Neural cell (in vitro differentiated cells): Measurements from ENCODE around the gene AVL9.

Experiments used
- CTCF ChIP-seq: fragments of 450-650 bp; IDR thresholded peaks from 2 replicates; pipeline ENCODE4 v1.5.1; 2014; ENCODE audit warnings: antibody characterized with exemption, mild to moderate bottlenecking, moderate library complexity; ENCODE audit not compliant: poor library complexity, severe bottlenecking
- EZH2 ChIP-seq: fragments of 200-600, 300-800 bp; shearing (Covaris generic), sonication (generic); IDR thresholded peaks from 2 replicates; pipeline ENCODE4 v1.6.1; 2014; ENCODE audit warnings: antibody characterized with exemption, low read length, borderline replicate concordance, mild to moderate bottlenecking; ENCODE audit not compliant: insufficient read depth, poor library complexity, severe bottlenecking
- MXI1 ChIP-seq: fragments of 450-650 bp; conservative IDR thresholded peaks from 2 replicates; pipeline ENCODE4 v1.6.1; 2014; ENCODE audit warnings: antibody characterized with exemption, mild to moderate bottlenecking; ENCODE audit not compliant: poor library complexity, severe bottlenecking
- POLR2AphosphoS5 ChIP-seq: IDR thresholded peaks from 2 replicates; pipeline ENCODE4 v1.6.1; 2012
- RAD21 ChIP-seq: fragments of 450-650 bp; conservative IDR thresholded peaks from 2 replicates; pipeline ENCODE4 v1.6.1; 2014; ENCODE audit warnings: antibody characterized with exemption, mild to moderate bottlenecking, moderate library complexity
- REST ChIP-seq: IDR thresholded peaks from 2 replicates; pipeline ENCODE4 v1.6.1; 2012; ENCODE audit warnings: borderline replicate concordance
- SMC3 ChIP-seq: fragments of 450-650 bp; conservative IDR thresholded peaks from 2 replicates; pipeline ENCODE4 v1.6.1; 2014; ENCODE audit warnings: antibody characterized with exemption, mild to moderate bottlenecking, moderate library complexity; ENCODE audit not compliant: poor library complexity

DNA sequence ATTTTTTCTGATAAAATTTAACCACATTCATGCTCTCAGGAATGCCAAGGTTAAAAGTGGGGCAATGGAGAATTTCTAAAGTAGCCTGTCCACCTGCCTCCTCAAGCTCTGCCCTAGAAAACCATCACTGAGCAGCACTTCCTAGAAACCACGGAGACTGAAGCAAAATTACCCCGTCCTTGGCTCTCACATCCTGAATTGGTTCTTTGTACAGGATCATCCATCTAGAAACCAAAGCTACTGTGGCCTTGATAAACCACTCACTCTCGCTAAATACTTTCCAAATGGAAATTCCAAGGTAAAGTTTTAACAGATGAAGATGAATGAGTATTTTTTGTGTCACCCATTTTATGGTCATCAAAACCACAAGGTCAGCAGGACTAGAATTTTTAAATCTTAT is 96.6 kb downstream of the AVL9 start:
- TF ChIP-seq REST: no peak
- no peak for TF ChIP-seq CTCF
- TF ChIP-seq MXI1: no peak
- no peak for TF ChIP-seq EZH2
- TF ChIP-seq POLR2AphosphoS5: no peak
- TF ChIP-seq RAD21: no peak
- TF ChIP-seq SMC3: no peak
